ENCODE results near the gene ADARB2.

ADARB2 gene

GRCh38 chr10:1573334-1573969 lies 163.9 kb downstream of the ADARB2 start:
- DNase-seq (ENCODE audit: low spot score): no peak
- TF ChIP-seq CTCF (IDR thresholded peaks at IDR 0.05; ENCODE audit: extremely low read depth, insufficient read depth, missing control alignments): no peak
- in situ Hi-C loops (cut with MboI; ENCODE audit: low pct_unique_long_range_greater_than_20kb, low sequenced_read_pairs, unreplicated experiment): no loop called here

GRCh38 chr10:1572519-1573333 lies 164.6 kb downstream of the ADARB2 start:
- DNase-seq (ENCODE audit: low spot score): no peak
- in situ Hi-C loops (cut with MboI; ENCODE audit: low pct_unique_long_range_greater_than_20kb, low sequenced_read_pairs, unreplicated experiment): no loop called here
- no peak for TF ChIP-seq CTCF (IDR thresholded peaks at IDR 0.05; ENCODE audit: extremely low read depth, insufficient read depth, missing control alignments)

GRCh38 chr10:1571587-1572237 lies 165.6 kb downstream of the ADARB2 start:
- in situ Hi-C loops (cut with MboI; ENCODE audit: low pct_unique_long_range_greater_than_20kb, low sequenced_read_pairs, unreplicated experiment): no loop called here
- DNase-seq (ENCODE audit: low spot score): no peak
- no peak for TF ChIP-seq CTCF (IDR thresholded peaks at IDR 0.05; ENCODE audit: extremely low read depth, insufficient read depth, missing control alignments)

GRCh38 chr10:1570416-1571051 lies 166.8 kb downstream of the ADARB2 start:
- no peak for TF ChIP-seq CTCF (IDR thresholded peaks at IDR 0.05; ENCODE audit: extremely low read depth, insufficient read depth, missing control alignments)
- in situ Hi-C loops (cut with MboI; ENCODE audit: low pct_unique_long_range_greater_than_20kb, low sequenced_read_pairs, unreplicated experiment): no loop called here
- DNase-seq (ENCODE audit: low spot score): no peak

- in situ Hi-C loops (cut with MboI; ENCODE audit: low pct_unique_long_range_greater_than_20kb, low sequenced_read_pairs, unreplicated experiment): no loop called here
- no peak for DNase-seq (ENCODE audit: low spot score)
- no peak for TF ChIP-seq CTCF (IDR thresholded peaks at IDR 0.05; ENCODE audit: extremely low read depth, insufficient read depth, missing control alignments)
These were observed 168.1 kb downstream of the ADARB2 start for GRCh38 chr10:1569208-1569607.

GRCh38 chr10:1567742-1568495 lies 169.4 kb downstream of the ADARB2 start:
- in situ Hi-C loops (cut with MboI; ENCODE audit: low pct_unique_long_range_greater_than_20kb, low sequenced_read_pairs, unreplicated experiment): no loop called here
- TF ChIP-seq CTCF (IDR thresholded peaks at IDR 0.05; ENCODE audit: extremely low read depth, insufficient read depth, missing control alignments): no peak
- no peak for DNase-seq (ENCODE audit: low spot score)
